Chondrocyte (in vitro differentiated cells): Measurements from ENCODE around the gene BCKDK. TPM values are rescaled to one million over a fixed set of nuclear protein-coding genes. Genes with fewer than 3 reads are reported as not detected.
"Not testable (repeated sequence)": the region's sequence is repeated elsewhere in the genome, so short reads cannot be mapped to it uniquely, and the experiment has no call there.

ENCODE experiments used
- DNase-seq: peaks from one replicate; pipeline ENCODE4 v3.0.0; 2021; ENCODE audit warnings: mixed read lengths, low spot score
- H3K27ac Mint-ChIP-seq: one replicate; pipeline ENCODE4 v1.8.0; 2021; ENCODE audit warnings: mild to moderate bottlenecking, moderate library complexity, mixed read lengths; ENCODE audit not compliant: unreplicated experiment
- H3K27me3 Mint-ChIP-seq: 2 replicates; pipeline ENCODE4 v1.8.0; 2021; ENCODE audit warnings: low read depth, mixed read lengths
- H3K36me3 Mint-ChIP-seq: 2 replicates; pipeline ENCODE4 v1.8.0; 2021; ENCODE audit warnings: low read depth, mixed read lengths
- H3K4me1 Mint-ChIP-seq: 2 replicates; pipeline ENCODE4 v1.8.0; 2021; ENCODE audit warnings: low read depth, mild to moderate bottlenecking, mixed read lengths
- H3K4me3 Mint-ChIP-seq: one replicate; pipeline ENCODE4 v1.8.0; 2021; ENCODE audit warnings: mild to moderate bottlenecking, moderate library complexity, mixed read lengths; ENCODE audit not compliant: unreplicated experiment
- H3K9me3 Mint-ChIP-seq: 2 replicates; pipeline ENCODE4 v1.8.0; 2021; ENCODE audit warnings: low read depth, mixed read lengths
- total RNA-seq: library from RNA; stranded (reverse); gene quantifications from 3 replicates; pipeline ENCODE4 v1.2.1, GENCODE V29; 2021
- TF ChIP-seq, protein P1 (sequence below): fragments of 200-600 bp; sonication (generic); IDR thresholded peaks from 2 replicates; pipeline ENCODE4 v1.5.0; 2021; ENCODE audit warnings: antibody characterized with exemption, mild to moderate bottlenecking, moderate library complexity

Gene BCKDK
- total RNA-seq, 1 donor from 2014 or later = 36.3 TPM

DNA sequence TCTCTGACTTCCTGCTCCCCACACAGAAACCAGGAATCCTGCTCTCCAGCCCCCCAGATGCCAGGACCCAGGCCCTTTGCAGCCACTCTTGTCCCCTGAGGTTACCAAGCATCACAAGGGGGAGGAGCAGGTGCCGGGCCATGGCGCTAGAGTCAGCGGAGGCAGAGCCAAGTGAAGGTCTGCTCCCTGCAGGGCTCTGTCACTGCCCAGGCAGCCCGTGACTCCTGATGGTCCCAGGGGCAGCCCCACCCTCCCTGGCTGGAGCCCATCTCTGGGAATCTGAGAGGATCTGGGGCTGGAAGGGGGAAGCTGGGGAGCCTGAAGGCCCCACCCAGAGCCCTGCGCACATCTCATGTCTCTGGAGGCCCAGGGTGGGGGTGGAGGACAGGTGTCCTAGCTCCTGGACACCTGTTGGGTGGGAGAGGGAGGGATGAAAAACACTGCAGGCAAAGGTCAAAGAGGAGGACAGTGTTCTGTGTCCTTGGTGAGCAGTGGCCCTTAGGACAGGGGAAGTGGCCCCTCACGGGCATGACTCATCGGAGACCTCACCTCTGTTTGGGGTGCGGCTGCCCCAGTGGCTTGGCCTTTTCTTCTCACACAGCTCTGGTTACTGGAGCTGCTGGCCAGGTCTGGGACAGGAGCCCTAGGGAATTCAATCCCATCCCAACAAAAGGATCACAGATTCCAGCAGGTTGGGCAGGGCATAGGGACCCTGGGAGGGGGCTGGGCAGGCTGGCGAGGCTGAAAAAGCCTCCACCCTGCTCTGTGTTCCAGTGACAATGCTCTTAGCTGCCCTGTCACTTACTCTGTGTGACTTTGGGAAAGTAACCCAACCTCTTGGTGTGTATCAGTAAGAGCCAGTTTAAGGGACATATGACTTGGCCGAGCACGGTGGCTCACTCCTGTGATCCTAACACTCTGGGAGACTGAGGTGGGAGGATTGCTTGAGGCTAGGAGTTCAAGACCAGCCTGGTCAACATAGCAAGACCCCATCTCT lies 42.0 kb downstream of the BCKDK start, which contains the start of gene PRSS36:
PRSS36 (minus strand) TSS at position 173 of the 997 bp plus-strand sequence; CDS start at position 142, 31 bp downstream.
- no peaks in the 10 kb centered on the region for H3K9me3 Mint-ChIP-seq
- no peak for DNase-seq
- no peak within 1 kb of the TSS for H3K4me3 Mint-ChIP-seq
- no peak within 1 kb of the TSS for H3K27ac Mint-ChIP-seq
- no peaks in the 10 kb centered on the region for H3K36me3 Mint-ChIP-seq
- H3K27me3 Mint-ChIP-seq = peaks cover 19% of the 10 kb centered on the region
- TF ChIP-seq, protein P1, sequence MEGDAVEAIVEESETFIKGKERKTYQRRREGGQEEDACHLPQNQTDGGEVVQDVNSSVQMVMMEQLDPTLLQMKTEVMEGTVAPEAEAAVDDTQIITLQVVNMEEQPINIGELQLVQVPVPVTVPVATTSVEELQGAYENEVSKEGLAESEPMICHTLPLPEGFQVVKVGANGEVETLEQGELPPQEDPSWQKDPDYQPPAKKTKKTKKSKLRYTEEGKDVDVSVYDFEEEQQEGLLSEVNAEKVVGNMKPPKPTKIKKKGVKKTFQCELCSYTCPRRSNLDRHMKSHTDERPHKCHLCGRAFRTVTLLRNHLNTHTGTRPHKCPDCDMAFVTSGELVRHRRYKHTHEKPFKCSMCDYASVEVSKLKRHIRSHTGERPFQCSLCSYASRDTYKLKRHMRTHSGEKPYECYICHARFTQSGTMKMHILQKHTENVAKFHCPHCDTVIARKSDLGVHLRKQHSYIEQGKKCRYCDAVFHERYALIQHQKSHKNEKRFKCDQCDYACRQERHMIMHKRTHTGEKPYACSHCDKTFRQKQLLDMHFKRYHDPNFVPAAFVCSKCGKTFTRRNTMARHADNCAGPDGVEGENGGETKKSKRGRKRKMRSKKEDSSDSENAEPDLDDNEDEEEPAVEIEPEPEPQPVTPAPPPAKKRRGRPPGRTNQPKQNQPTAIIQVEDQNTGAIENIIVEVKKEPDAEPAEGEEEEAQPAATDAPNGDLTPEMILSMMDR = no peak
- H3K4me1 Mint-ChIP-seq = no peaks in the 10 kb centered on the region

DNA sequence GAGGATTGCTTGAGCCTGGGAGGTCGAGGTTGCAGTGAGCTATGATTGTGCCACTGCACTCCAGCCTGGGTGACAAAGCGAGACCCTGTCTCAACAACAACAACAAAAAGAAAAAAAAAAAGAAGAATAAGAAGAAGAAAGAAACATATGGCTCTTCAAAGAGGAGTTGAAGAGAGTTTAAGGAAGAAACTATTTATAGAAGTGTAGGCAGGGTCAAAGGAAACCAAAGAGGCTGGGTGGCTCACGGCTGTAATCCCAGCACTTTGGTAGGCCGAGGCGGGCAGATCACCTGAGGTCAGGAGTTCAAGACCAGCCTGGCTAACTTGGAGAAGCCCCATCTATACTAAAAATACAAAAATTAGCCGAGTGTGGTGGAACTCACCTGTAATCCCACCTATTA lies 42.8 kb downstream of the BCKDK start:
- H3K36me3 Mint-ChIP-seq, H3K4me1 Mint-ChIP-seq, H3K4me3 Mint-ChIP-seq, DNase-seq, H3K27ac Mint-ChIP-seq, H3K9me3 Mint-ChIP-seq: not testable (repeated sequence)
- H3K27me3 Mint-ChIP-seq = peaks cover 22% of the 10 kb centered on the region

DNA sequence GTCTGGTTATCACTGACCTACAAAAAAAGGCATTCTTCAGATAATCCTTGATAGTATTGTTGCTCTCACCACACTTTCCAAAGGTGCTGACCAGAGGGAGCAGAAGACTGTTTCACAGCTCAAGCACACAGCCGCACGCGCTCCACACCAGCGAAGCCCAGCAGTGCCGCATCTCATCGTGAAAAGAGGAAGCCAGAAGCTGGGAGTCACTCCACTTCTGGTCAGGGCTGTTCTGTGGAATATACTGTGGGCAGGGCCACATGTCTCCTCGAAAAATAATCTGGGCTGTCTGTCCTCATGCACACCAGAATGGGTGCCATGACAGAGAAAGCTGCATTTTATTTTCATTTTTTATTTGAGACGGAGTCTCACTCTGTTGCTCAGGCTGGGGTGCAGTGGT lies 49.0 kb downstream of the BCKDK start:
- H3K36me3 Mint-ChIP-seq = no peaks in the 10 kb centered on the region
- H3K4me3 Mint-ChIP-seq = no peak overlapping the region
- TF ChIP-seq, protein P1 = no peak
- DNase-seq = no peak
- H3K27ac Mint-ChIP-seq = no peak overlapping the region
- H3K27me3 Mint-ChIP-seq = peaks cover 16% of the 10 kb centered on the region
- H3K4me1 Mint-ChIP-seq = no peaks in the 10 kb centered on the region
- no peaks in the 10 kb centered on the region for H3K9me3 Mint-ChIP-seq

Other genes with a start within 250 kb of the BCKDK start
- 34.6 to 37.5 TPM (median 37.3 TPM) in 3 replicates for gene BCL7C, start 214.3 kb upstream of the BCKDK start, total RNA-seq
- 3.7 to 5.7 TPM (median 4.2 TPM) in 3 replicates for gene CTF1, start 211.8 kb upstream of the BCKDK start, total RNA-seq
- gene FBXL19, start 184.8 kb upstream of the BCKDK start, total RNA-seq = 19.4 to 21.5 TPM (median 20.5 TPM) in 3 replicates
- 10.3 to 16.0 TPM (median 15.6 TPM) in 3 replicates for gene ORAI3, start 159.3 kb upstream of the BCKDK start, total RNA-seq
- gene SETD1A, start 150.6 kb upstream of the BCKDK start, total RNA-seq = 15.0 to 18.0 TPM (median 15.8 TPM) in 3 replicates
- gene HSD3B7, start 123.2 kb upstream of the BCKDK start, total RNA-seq = 10.8 to 12.4 TPM (median 12.3 TPM) in 3 replicates
- 1.4 to 4.0 TPM (median 1.7 TPM) in 3 replicates for gene STX1B, start 97.7 kb upstream of the BCKDK start, total RNA-seq
- 43.4 to 54.1 TPM (median 48.0 TPM) in 3 replicates for gene STX4, start 74.8 kb upstream of the BCKDK start, total RNA-seq
- 14.1 to 18.9 TPM (median 15.2 TPM) in 3 replicates for gene ZNF668, start 34.1 kb upstream of the BCKDK start, total RNA-seq
- gene ZNF646, start 34.0 kb upstream of the BCKDK start, total RNA-seq = 13.8 to 17.3 TPM (median 15.2 TPM) in 3 replicates
- 3.3 to 7.0 TPM (median 5.9 TPM) in 3 replicates for gene PRSS53, start 19.4 kb upstream of the BCKDK start, total RNA-seq
- gene VKORC1, start 13.6 kb upstream of the BCKDK start, total RNA-seq = 167 to 199 TPM (median 193 TPM) in 3 replicates
- gene KAT8, start 9.3 kb downstream of the BCKDK start, total RNA-seq = 28.3 to 43.2 TPM (median 34.7 TPM) in 3 replicates
- gene PRSS8, start 27.3 kb downstream of the BCKDK start, total RNA-seq = not detected in 3 replicates
- 0.35 to 0.39 TPM in 2 of 3 replicates, not detected in the other for gene PRSS36, start 41.7 kb downstream of the BCKDK start, total RNA-seq
- gene FUS, start 71.8 kb downstream of the BCKDK start, total RNA-seq = 226 to 414 TPM (median 231 TPM) in 3 replicates
- 2.7 to 2.9 TPM (median 2.8 TPM) in 3 replicates for gene PYCARD, start 94.4 kb downstream of the BCKDK start, total RNA-seq
- gene TRIM72, start 105.7 kb downstream of the BCKDK start, total RNA-seq = not detected in 3 replicates
- not detected in 3 replicates for gene PYDC1, start 108.7 kb downstream of the BCKDK start, total RNA-seq
- gene ITGAM, start 151.6 kb downstream of the BCKDK start, total RNA-seq = not detected in 3 replicates
- gene ITGAX, start 246.8 kb downstream of the BCKDK start, total RNA-seq = not detected in 3 replicates